A172 (cell line): ENCODE data around the gene SERPINB6. TPM values are rescaled to one million over a fixed set of nuclear protein-coding genes. Genes with fewer than 3 reads are reported as not detected.
"Not testable (repeated sequence)": the region's sequence is repeated elsewhere in the genome, so short reads cannot be mapped to it uniquely, and the experiment has no call there.

Source experiments
- DNase-seq: peaks from one replicate; pipeline ENCODE4 v3.0.0-alpha.2; 2015; ENCODE audit warnings: low spot score
- total RNA-seq: library from RNA; depleted of rRNA; stranded (reverse); fragments of >200 nt; shearing (Covaris generic); gene quantifications from 2 replicates; pipeline ENCODE4 v1.2.3, GENCODE V29; 2014

SERPINB6 gene
- total RNA-seq, 1 experiment from 2014 or later, result 121 TPM

DNA sequence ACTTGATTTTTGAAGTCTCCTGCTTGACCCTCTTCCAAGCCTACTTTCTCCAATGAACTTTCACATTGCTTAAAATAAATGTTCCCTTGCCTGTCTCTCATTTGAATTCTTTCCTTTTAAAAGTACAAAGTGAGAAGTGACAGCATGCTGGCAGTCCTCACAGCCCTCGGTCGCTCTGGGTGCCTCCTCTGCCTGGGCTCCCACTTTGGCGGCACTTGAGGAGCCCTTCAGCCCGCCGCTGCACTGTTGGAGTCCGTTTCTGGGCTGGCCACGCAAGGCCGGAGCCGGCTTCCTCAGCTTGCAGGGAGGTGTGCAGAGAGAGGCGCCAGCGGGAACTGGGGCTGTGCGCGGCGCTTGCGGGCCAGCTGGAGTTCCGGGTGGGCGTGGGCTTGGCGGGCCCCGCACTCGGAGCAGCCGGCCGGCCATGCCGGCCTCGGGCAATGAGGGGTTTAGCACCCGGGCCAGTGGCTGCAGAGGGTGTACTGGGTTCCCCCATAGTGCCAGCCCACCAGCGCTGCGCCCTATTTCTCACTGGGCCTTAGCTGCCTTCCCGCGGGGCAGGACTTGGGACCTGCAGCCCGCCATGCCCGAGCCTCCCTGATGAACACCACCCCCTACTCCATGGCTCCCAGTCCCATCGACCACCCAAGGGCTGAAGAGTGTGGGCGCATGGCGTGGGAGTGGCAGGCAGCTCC is 31.9 kb downstream of the SERPINB6 start:
- no peak for DNase-seq

- DNase-seq, result no peak
These were observed 32.7 kb downstream of the SERPINB6 start for GRCh38 chr6:2938632-2939083.

- DNase-seq, result no peak
These were observed 33.2 kb downstream of the SERPINB6 start for GRCh38 chr6:2938004-2938631.

- DNase-seq, result no peak
These were observed 33.8 kb downstream of the SERPINB6 start for GRCh38 chr6:2937627-2938003.

DNA sequence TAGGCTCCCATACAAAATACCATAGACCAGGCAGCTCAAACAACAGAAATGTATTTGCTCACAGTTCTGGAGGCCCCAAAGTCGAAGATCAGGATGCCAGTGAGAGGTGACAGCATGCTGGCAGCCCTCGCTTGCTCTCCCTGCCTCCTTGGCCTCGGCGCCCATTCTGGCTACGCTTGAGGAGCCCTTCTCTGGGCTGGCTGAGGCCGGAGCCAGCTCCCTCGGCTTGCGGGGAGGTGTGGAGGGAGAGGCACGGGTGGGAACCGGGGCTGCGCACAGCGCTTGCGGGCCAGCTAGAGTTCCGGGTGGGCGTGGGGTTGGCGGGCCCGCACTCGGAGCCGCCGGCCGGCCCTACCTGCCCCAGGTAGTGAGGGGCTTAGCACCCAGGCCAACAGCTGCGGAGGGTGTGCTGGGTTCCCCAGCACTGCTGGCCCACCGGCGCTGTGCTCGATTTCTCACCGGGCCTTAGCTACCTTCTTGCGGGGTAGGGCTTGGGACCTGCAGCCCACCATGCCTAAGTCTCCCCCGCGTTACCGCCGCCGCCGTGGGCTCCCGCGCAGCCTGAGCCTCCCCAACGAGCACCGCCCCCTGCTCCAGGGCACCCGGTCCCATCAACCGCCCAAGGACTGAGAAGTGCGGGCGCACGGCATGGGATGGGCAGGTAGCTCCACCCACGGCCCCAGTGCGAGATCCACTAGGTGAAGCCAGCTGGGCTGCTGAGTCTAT is 35.6 kb downstream of the SERPINB6 start:
- no peak for DNase-seq

DNA sequence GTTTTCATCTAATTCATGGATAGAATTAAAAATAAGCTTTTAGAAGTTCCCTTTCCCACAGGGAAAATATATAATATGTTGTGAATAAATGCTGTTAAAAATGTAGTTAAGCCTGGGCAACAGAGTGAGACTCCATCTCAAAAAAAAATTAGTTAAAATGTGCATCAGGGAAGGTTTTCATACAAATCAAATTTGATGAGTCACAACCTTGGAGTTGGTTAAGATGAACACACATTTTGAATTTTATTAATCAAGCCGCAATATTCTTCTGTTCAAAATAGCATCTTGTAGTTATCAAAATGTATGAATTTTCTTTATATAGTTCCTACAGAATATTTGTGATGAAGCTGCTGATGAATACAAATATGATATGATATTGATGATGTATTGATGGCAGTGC is 37.3 kb downstream of the SERPINB6 start:
- DNase-seq, result no peak

- not testable (repeated sequence) for DNase-seq
These were observed 38.5 kb downstream of the SERPINB6 start for GRCh38 chr6:2932911-2933310.

DNA sequence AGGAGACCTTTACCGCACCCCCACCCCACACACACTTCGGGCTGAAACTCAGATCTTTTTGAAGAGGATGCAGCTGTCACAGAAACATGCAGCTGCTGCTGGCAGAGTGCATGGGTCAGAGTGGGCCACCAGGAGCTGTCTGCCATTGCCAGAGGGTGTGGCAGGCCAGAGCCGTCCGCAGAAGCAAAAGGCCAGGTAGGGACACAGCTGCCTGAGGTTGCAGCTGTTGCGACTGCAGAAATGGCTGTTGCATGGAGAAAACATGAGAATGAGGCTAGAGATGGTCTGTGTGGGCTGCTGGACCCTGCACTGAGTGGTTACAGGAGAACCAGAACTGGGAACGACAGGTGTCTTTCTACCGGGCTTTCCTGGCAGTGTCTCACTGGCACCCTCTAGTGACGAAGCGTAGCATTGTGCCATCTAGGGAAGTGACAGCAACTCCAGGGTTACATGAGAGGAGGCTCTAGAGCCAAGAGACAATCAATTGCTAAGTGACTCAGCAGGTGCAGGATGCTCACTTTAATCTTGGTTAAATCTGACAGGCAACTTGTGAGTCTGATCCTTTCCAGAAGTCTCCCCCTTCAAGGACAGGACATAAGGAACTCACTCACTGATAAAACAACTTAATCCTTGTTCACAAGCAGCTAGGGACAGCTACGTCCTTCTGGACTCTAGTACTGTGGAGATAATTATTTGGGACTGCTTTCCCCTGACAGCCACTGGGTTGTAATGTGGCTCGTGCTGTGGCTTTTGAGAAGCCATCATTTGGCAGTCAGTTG is 39.2 kb downstream of the SERPINB6 start:
- peak; percentile 86 for DNase-seq

DNA sequence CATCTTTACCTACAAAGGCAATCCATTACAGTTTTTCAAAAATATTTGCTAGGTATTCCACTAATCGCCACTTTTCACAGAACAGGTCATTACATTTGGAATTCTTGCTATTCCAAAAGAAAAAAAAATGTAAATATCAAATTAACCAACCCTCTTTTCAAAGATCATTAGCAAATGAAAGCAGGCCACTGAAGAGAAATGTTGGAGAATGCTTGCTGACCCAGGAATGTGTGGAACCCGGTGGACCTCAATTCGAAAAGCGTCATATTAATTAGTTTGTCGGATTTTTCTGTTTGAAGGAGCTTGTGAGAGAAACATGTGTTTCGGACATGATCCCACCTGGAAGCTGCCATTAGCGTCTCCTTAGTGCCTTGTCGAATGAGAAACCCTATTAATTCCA is 40.3 kb downstream of the SERPINB6 start:
- DNase-seq, result no peak

- not testable (repeated sequence) for DNase-seq
These were observed 43.4 kb downstream of the SERPINB6 start for GRCh38 chr6:2927931-2928330.

DNA sequence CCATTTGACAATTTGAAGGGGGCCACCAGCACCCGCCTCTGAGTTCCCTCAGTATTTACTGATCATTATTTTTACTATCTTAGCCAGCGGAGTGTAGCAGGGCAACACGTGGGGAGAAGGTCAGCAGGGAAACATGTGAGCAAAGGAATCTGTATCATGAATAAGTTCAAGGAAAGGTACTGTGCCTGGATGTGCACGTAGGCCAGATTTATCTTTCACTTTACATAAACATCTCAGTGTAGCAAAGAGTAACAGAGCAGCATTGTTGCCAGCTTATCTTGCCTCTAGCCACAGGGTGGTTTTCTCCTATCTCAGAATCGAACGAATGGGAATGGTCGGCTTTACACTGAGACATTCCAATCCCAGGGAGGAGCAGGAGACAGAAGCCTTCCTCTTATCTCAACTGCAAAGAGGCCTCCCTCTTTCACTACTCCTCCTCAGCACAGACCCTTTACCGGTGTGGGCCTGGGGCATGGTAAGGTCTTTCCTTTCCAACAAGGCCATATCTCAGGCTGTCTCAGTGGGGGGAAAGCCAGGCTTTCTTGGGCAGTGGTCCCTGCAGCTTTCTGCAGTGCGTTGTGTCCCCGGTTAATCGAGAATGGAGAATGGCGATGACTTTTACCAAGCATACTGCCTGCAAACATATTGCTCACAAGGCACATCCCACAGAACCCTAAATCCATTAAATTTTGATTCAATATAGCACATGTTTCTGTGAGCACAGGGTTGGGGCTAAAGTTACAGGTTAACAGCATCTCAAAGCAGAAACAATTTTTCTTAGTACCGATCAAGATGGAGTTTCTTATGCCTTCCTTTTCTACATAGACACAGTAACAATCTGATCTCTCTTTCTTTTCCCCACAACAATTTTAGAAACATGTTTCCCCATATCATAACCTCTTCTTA is 45.3 kb downstream of the SERPINB6 start:
- peak; percentile 32 for DNase-seq

- DNase-seq, result no peak
These were observed 49.7 kb downstream of the SERPINB6 start for GRCh38 chr6:2921520-2922115.

DNA sequence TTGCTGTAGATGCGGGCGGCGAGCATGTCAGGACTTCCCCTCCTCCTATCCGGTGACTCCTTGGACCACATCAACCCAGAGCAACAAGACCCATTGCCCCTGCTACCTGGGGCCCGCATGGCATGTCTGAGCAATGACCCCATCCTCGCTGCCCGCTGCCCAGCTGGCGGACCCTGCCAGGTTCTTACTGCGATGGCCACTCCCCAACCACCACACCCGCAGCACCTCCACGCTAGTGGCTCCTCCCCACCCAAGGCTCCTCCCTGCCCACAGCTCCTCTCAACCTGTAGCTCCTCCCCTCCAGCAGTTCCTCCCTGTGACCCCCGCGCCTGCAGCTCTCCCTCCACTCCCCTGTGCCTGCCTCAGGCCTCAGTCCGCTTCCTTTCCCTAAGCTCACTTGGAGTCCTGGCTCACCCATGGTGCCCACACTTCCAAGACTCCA is 50.7 kb downstream of the SERPINB6 start:
- DNase-seq, result no peak

GRCh38 chr6:2919886-2920285 is 51.5 kb downstream of the SERPINB6 start:
- DNase-seq, result no peak

DNA sequence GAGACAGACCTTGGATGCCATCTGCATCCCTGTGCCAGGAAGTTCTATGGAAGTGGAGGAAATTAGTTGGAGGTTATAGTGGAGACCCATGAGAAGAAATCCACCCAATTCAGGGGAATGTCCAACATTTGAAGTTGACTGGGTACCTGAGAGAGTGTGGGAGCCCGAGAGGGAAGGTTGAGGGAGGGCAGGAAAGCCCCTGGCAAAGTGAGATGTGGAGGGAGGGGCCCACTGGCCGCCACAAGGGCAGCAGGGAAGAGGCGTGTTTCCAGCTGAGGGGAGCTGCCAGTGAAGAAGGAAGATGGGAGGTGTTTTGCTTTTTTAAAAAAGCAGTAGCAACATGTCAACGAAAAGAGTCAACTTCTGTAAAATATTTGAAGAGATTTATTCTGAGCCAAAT is 52.0 kb downstream of the SERPINB6 start:
- DNase-seq, result no peak

GRCh38 chr6:2918936-2919335 is 52.4 kb downstream of the SERPINB6 start:
- no peak for DNase-seq

DNA sequence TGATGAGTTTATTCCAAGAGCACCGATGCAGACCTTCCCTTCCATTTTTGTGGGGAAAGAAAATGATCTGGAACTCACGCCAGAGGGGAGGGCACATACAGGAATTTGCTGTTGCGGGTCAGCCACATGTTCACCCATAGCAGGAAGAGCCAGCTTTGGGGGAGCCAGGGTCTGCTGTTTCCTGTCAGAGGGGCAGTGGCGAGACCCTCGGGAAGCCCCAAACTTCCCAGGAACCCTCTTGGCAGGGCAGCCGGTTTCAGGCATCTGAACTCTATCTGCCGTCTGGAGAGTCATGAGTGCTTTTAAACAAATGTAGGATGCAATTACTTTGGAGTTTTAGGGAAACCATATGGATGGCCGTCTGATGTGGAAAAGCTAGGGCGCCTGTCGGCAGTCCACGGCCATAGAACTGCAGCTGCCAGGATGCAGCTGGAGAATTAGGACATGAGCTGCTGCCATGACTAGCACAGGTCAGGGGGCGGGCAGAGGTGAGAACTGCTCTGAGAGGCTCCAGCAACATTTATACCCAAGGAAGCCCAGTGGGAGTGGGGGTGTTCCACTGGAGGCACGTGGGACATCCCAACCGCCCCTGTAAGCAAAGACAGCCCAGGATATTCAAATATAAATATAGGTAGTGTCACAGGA is 53.4 kb downstream of the SERPINB6 start:
- no peak for DNase-seq

- DNase-seq, result no peak
These were observed 54.3 kb downstream of the SERPINB6 start for GRCh38 chr6:2917065-2917464.

- no peak for DNase-seq
These were observed 55.0 kb downstream of the SERPINB6 start for GRCh38 chr6:2916158-2916925.
